ENCODE measurements around the gene ABCA6. TPM values are rescaled to one million over a fixed set of nuclear protein-coding genes. Genes with fewer than 3 reads are reported as not detected.
A peak's percentile ranks its signal among the peaks of the same experiment; 100 is the strongest.

ABCA6 gene
- total RNA-seq, 1 donor, result 3.9 TPM

GRCh38 chr17:69067274-69068047 lies 74.2 kb downstream of the ABCA6 start:
- peak; percentile 4 for TF ChIP-seq CTCF (IDR thresholded peaks at IDR 0.05; ENCODE audit: insufficient read depth, low read depth, low read length)
- no peak overlapping the region for H3K4me3 ChIP-seq (ENCODE audit: low read depth, low read length)
- no peak for DNase-seq (ENCODE audit: low read depth)

- TF ChIP-seq CTCF (IDR thresholded peaks at IDR 0.05; ENCODE audit: insufficient read depth, low read depth, low read length), result no peak
- H3K4me3 ChIP-seq (ENCODE audit: low read depth, low read length), result no peak overlapping the region
- no peak for DNase-seq (ENCODE audit: low read depth)
These were observed 75.2 kb downstream of the ABCA6 start for GRCh38 chr17:69066482-69066881.

- TF ChIP-seq CTCF (IDR thresholded peaks at IDR 0.05; ENCODE audit: insufficient read depth, low read depth, low read length), result no peak
- peak; percentile 53 for DNase-seq (ENCODE audit: low read depth)
- no peak overlapping the region for H3K4me3 ChIP-seq (ENCODE audit: low read depth, low read length)
These were observed 76.6 kb downstream of the ABCA6 start for GRCh38 chr17:69065113-69065512.

GRCh38 chr17:69064476-69064875 lies 77.2 kb downstream of the ABCA6 start:
- H3K4me3 ChIP-seq (ENCODE audit: low read depth, low read length), result no peak overlapping the region
- no peak for DNase-seq (ENCODE audit: low read depth)
- no peak for TF ChIP-seq CTCF (IDR thresholded peaks at IDR 0.05; ENCODE audit: insufficient read depth, low read depth, low read length)

- TF ChIP-seq CTCF (IDR thresholded peaks at IDR 0.05; ENCODE audit: insufficient read depth, low read depth, low read length), result no peak
- no peak overlapping the region for H3K4me3 ChIP-seq (ENCODE audit: low read depth, low read length)
- no peak for DNase-seq (ENCODE audit: low read depth)
These were observed 77.7 kb downstream of the ABCA6 start for GRCh38 chr17:69064001-69064400.

GRCh38 chr17:69062860-69063581 lies 78.7 kb downstream of the ABCA6 start:
- peak; percentile 40 for DNase-seq (ENCODE audit: low read depth)
- no peak for TF ChIP-seq CTCF (IDR thresholded peaks at IDR 0.05; ENCODE audit: insufficient read depth, low read depth, low read length)
- H3K4me3 ChIP-seq (ENCODE audit: low read depth, low read length), result no peak overlapping the region
